ENCODE results near the gene ZNF775. TPM values are rescaled to one million over a fixed set of nuclear protein-coding genes. Genes with fewer than 3 reads are reported as not detected.

Gene ZNF775
- total and polyA plus RNA-seq, 9 donors, result 5.4 to 8.0 (median 6.2) TPM

GRCh38 chr7:150405584-150406311 is 26.6 kb downstream of the ZNF775 start:
- WGBS (ENCODE audit: insufficient coverage), result 4% methylated on average over 34 of the region's 35 CpGs
- Histone ChIP-seq H3K4me3 (ENCODE audit: low read length) (peak overlapping the region; percentile 70), H3K4me1 (ENCODE audit: control insufficient read depth, insufficient read depth, low read length) (peaks cover 31% of the 10 kb centered on the region), H3K27me3 (ENCODE audit: control insufficient read depth, insufficient read depth, low read length) (no peaks in the 10 kb centered on the region), H3K9me3 (replicated peaks; ENCODE audit: control insufficient read depth, low read depth, low read length) (no peaks in the 10 kb centered on the region), H3K27ac (ENCODE audit: low read length) (peak overlapping the region; percentile 93), H3K36me3 (ENCODE audit: control insufficient read depth, insufficient read depth, low read length) (peaks cover 11% of the 10 kb centered on the region)
- no peak for DNase-seq

- Histone ChIP-seq H3K27me3 (ENCODE audit: control insufficient read depth, insufficient read depth, low read length) (no peaks in the 10 kb centered on the region), H3K27ac (ENCODE audit: low read length) (peak overlapping the region; percentile 93), H3K9me3 (replicated peaks; ENCODE audit: control insufficient read depth, low read depth, low read length) (no peaks in the 10 kb centered on the region), H3K4me1 (ENCODE audit: control insufficient read depth, insufficient read depth, low read length) (peaks cover 31% of the 10 kb centered on the region), H3K4me3 (ENCODE audit: low read length) (peak overlapping the region; percentile 70), H3K36me3 (ENCODE audit: control insufficient read depth, insufficient read depth, low read length) (peaks cover 10% of the 10 kb centered on the region)
- DNase-seq, result no peak
- WGBS (ENCODE audit: insufficient coverage), result 7% methylated on average over 2 of the region's 2 CpGs
Observed at GRCh38 chr7:150406312-150406566, 27.1 kb downstream of the ZNF775 start.

GRCh38 chr7:150406567-150407421 is 27.7 kb downstream of the ZNF775 start:
- Histone ChIP-seq H3K4me1 (ENCODE audit: control insufficient read depth, insufficient read depth, low read length) (peaks cover 31% of the 10 kb centered on the region), H3K9me3 (replicated peaks; ENCODE audit: control insufficient read depth, low read depth, low read length) (no peaks in the 10 kb centered on the region), H3K4me3 (ENCODE audit: low read length) (peak overlapping the region; percentile 70), H3K36me3 (ENCODE audit: control insufficient read depth, insufficient read depth, low read length) (peaks cover 10% of the 10 kb centered on the region), H3K27ac (ENCODE audit: low read length) (peak overlapping the region; percentile 93), H3K27me3 (ENCODE audit: control insufficient read depth, insufficient read depth, low read length) (no peaks in the 10 kb centered on the region)
- 46% methylated on average over 7 of the region's 10 CpGs for WGBS (ENCODE audit: insufficient coverage)
- no peak for DNase-seq

- DNase-seq, result no peak
- H3K9me3 ChIP-seq (replicated peaks; ENCODE audit: control insufficient read depth, low read depth, low read length), result no peaks in the 10 kb centered on the region
- H3K27ac ChIP-seq (ENCODE audit: low read length), result no peak overlapping the region
- peaks cover 10% of the 10 kb centered on the region for H3K36me3 ChIP-seq (ENCODE audit: control insufficient read depth, insufficient read depth, low read length)
- WGBS (ENCODE audit: insufficient coverage), result 89% methylated on average over 89 of the region's 91 CpGs
- H3K4me1 ChIP-seq (ENCODE audit: control insufficient read depth, insufficient read depth, low read length), result peaks cover 28% of the 10 kb centered on the region
- H3K27me3 ChIP-seq (ENCODE audit: control insufficient read depth, insufficient read depth, low read length), result no peaks in the 10 kb centered on the region
- no peak overlapping the region for H3K4me3 ChIP-seq (ENCODE audit: low read length)
Observed at GRCh38 chr7:150407588-150408392, 28.7 kb downstream of the ZNF775 start.

- H3K4me1 ChIP-seq (ENCODE audit: control insufficient read depth, insufficient read depth, low read length), result peaks cover 21% of the 10 kb centered on the region
- WGBS (ENCODE audit: insufficient coverage), result 94% methylated on average over 18 of the region's 22 CpGs
- no peak for DNase-seq
- peaks cover 10% of the 10 kb centered on the region for H3K36me3 ChIP-seq (ENCODE audit: control insufficient read depth, insufficient read depth, low read length)
- no peak overlapping the region for H3K27ac ChIP-seq (ENCODE audit: low read length)
- no peaks in the 10 kb centered on the region for H3K27me3 ChIP-seq (ENCODE audit: control insufficient read depth, insufficient read depth, low read length)
- H3K9me3 ChIP-seq (replicated peaks; ENCODE audit: control insufficient read depth, low read depth, low read length), result no peaks in the 10 kb centered on the region
- H3K4me3 ChIP-seq (ENCODE audit: low read length), result no peak overlapping the region
Observed at GRCh38 chr7:150408393-150409299, 29.5 kb downstream of the ZNF775 start.

- WGBS (ENCODE audit: insufficient coverage), result 81% methylated on average over 6 of the region's 10 CpGs
- H3K9me3 ChIP-seq (replicated peaks; ENCODE audit: control insufficient read depth, low read depth, low read length), result no peaks in the 10 kb centered on the region
- peaks cover 10% of the 10 kb centered on the region for H3K36me3 ChIP-seq (ENCODE audit: control insufficient read depth, insufficient read depth, low read length)
- H3K4me1 ChIP-seq (ENCODE audit: control insufficient read depth, insufficient read depth, low read length), result peaks cover 13% of the 10 kb centered on the region
- H3K27me3 ChIP-seq (ENCODE audit: control insufficient read depth, insufficient read depth, low read length), result no peaks in the 10 kb centered on the region
- no peak overlapping the region for H3K4me3 ChIP-seq (ENCODE audit: low read length)
- DNase-seq, result no peak
- H3K27ac ChIP-seq (ENCODE audit: low read length), result no peak overlapping the region
Observed at GRCh38 chr7:150409300-150410030, 30.3 kb downstream of the ZNF775 start.

GRCh38 chr7:150410131-150410530 is 31.0 kb downstream of the ZNF775 start:
- Histone ChIP-seq H3K4me3 (ENCODE audit: low read length) (no peak overlapping the region), H3K27me3 (ENCODE audit: control insufficient read depth, insufficient read depth, low read length) (no peaks in the 10 kb centered on the region), H3K9me3 (replicated peaks; ENCODE audit: control insufficient read depth, low read depth, low read length) (no peaks in the 10 kb centered on the region), H3K27ac (ENCODE audit: low read length) (no peak overlapping the region), H3K4me1 (ENCODE audit: control insufficient read depth, insufficient read depth, low read length) (peaks cover 9% of the 10 kb centered on the region), H3K36me3 (ENCODE audit: control insufficient read depth, insufficient read depth, low read length) (peaks cover 10% of the 10 kb centered on the region)
- no peak for DNase-seq
- 92% methylated on average over 7 of the region's 7 CpGs for WGBS (ENCODE audit: insufficient coverage)

- 60% methylated on average over 8 of the region's 10 CpGs for WGBS (ENCODE audit: insufficient coverage)
- no peak for DNase-seq
- H3K36me3 ChIP-seq (ENCODE audit: control insufficient read depth, insufficient read depth, low read length), result peaks cover 10% of the 10 kb centered on the region
- H3K9me3 ChIP-seq (replicated peaks; ENCODE audit: control insufficient read depth, low read depth, low read length), result no peaks in the 10 kb centered on the region
- H3K27ac ChIP-seq (ENCODE audit: low read length), result no peak overlapping the region
- H3K4me3 ChIP-seq (ENCODE audit: low read length), result no peak overlapping the region
- no peaks in the 10 kb centered on the region for H3K27me3 ChIP-seq (ENCODE audit: control insufficient read depth, insufficient read depth, low read length)
- H3K4me1 ChIP-seq (ENCODE audit: control insufficient read depth, insufficient read depth, low read length), result peaks cover 8% of the 10 kb centered on the region
Observed at GRCh38 chr7:150410680-150411346, 31.7 kb downstream of the ZNF775 start.

- no peaks in the 10 kb centered on the region for H3K9me3 ChIP-seq (replicated peaks; ENCODE audit: control insufficient read depth, low read depth, low read length)
- H3K4me3 ChIP-seq (ENCODE audit: low read length), result no peak overlapping the region
- peaks cover under 1% of the 10 kb centered on the region for H3K4me1 ChIP-seq (ENCODE audit: control insufficient read depth, insufficient read depth, low read length)
- no peaks in the 10 kb centered on the region for H3K27me3 ChIP-seq (ENCODE audit: control insufficient read depth, insufficient read depth, low read length)
- H3K36me3 ChIP-seq (ENCODE audit: control insufficient read depth, insufficient read depth, low read length), result peaks cover 10% of the 10 kb centered on the region
- H3K27ac ChIP-seq (ENCODE audit: low read length), result no peak overlapping the region
- WGBS (ENCODE audit: insufficient coverage), result 71% methylated on average over 11 of the region's 11 CpGs
- no peak for DNase-seq
Observed at GRCh38 chr7:150411606-150412005, 32.5 kb downstream of the ZNF775 start.

All from muscle of leg (tissue), 11 donors.